Fibroblast of mammary gland (primary cell): ENCODE measurements around the gene CPT1A.

Experiments used
- DNase-seq: peaks from one replicate; pipeline ENCODE4 v3.0.0-alpha.2; 2010; ENCODE audit warnings: low read depth
- H3K4me3 ChIP-seq: 2 replicates; pipeline ENCODE4 v1.5.1; 2011; ENCODE audit warnings: low read depth, mild to moderate bottlenecking, low read length, moderate library complexity; ENCODE audit not compliant: control insufficient read depth
- TF ChIP-seq, protein P1 (sequence below): conservative IDR thresholded peaks from 2 replicates; pipeline ENCODE4 v1.5.1; 2011; ENCODE audit warnings: low read depth, low read length, inconsistent platforms; ENCODE audit not compliant: control insufficient read depth, insufficient read depth

Gene CPT1A

GRCh38 chr11:68782711-68783110, 59.0 kb downstream of the CPT1A start:
- TF ChIP-seq, protein P1, sequence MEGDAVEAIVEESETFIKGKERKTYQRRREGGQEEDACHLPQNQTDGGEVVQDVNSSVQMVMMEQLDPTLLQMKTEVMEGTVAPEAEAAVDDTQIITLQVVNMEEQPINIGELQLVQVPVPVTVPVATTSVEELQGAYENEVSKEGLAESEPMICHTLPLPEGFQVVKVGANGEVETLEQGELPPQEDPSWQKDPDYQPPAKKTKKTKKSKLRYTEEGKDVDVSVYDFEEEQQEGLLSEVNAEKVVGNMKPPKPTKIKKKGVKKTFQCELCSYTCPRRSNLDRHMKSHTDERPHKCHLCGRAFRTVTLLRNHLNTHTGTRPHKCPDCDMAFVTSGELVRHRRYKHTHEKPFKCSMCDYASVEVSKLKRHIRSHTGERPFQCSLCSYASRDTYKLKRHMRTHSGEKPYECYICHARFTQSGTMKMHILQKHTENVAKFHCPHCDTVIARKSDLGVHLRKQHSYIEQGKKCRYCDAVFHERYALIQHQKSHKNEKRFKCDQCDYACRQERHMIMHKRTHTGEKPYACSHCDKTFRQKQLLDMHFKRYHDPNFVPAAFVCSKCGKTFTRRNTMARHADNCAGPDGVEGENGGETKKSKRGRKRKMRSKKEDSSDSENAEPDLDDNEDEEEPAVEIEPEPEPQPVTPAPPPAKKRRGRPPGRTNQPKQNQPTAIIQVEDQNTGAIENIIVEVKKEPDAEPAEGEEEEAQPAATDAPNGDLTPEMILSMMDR, result no peak
- DNase-seq, result no peak
- H3K4me3 ChIP-seq, result no peak overlapping the region

DNA sequence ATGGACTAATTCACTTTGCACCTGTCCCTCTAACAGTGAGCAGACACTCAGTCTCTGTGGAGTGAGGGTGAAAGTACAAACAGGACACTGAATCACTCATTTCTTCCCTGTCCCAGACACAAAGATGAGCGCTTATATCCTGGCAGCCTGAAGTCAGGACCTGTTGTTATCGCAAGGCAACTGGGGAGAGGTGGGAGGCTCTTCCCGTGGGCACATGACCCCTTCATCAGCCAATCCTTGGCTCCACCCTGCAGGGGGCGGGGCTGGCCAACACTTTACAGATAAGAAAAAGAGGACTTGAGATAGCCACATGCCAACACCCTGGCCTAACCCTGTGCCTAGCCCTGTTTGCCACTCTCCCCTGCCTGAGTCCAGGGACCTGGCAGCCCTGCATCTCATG, 60.9 kb downstream of the CPT1A start:
- H3K4me3 ChIP-seq, result no peak overlapping the region
- TF ChIP-seq, protein P1, result no peak
- DNase-seq, result peak; percentile 4

GRCh38 chr11:68778205-68778604, 63.5 kb downstream of the CPT1A start:
- H3K4me3 ChIP-seq, result no peak overlapping the region
- no peak for DNase-seq
- TF ChIP-seq, protein P1, result no peak

- TF ChIP-seq, protein P1, result no peak
- DNase-seq, result no peak
- no peak overlapping the region for H3K4me3 ChIP-seq
Measured at GRCh38 chr11:68776442-68777235, 65.1 kb downstream of the CPT1A start.

GRCh38 chr11:68775951-68776388, 65.7 kb downstream of the CPT1A start:
- TF ChIP-seq, protein P1, result no peak
- H3K4me3 ChIP-seq, result no peak overlapping the region
- DNase-seq, result no peak

- TF ChIP-seq, protein P1, result no peak
- DNase-seq, result no peak
- H3K4me3 ChIP-seq, result no peak overlapping the region
Measured at GRCh38 chr11:68774194-68774585, 67.5 kb downstream of the CPT1A start.
